Stimulated activated CD4-positive, alpha-beta T cell treated with anti-CD3 and anti-CD28 coated beads, Interleukin-12 subunit alpha, Interleukin-12 subunit beta, amount 100 ng/mL, for 4 hours (primary cell): ENCODE results near the gene DLG1.

Experiments used
- DNase-seq: peaks from one replicate; pipeline ENCODE4 v3.0.0-alpha.2; 2020

Gene DLG1

DNA sequence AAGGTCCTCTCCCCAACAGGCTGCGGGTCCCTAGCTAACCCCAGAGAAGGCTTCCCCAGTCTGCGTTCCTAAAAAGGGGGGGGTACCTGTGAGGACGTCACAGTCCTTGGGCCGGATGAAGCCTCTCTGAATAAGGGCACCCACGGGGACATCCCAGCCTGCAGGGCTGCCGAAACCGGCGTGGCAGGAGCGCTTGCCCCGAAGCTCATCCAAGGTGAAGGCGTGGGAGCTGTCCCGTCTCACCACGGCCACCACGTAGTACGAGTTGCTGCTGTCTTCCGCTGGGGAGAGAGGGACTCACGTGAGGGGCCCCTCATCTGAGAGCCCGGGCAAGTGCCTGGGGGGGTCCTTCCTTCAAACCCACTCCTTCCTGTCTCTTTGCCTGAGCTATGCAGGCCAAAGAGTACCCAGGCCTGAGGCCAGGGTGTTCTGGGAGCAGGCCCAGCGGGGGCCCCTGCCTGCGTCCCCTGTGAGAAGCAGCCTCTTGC lies 288.8 kb downstream of the DLG1 start:
- DNase-seq, result no peak

- DNase-seq, result no peak
These were observed 289.8 kb downstream of the DLG1 start for GRCh38 chr3:197008436-197009209.

DNA sequence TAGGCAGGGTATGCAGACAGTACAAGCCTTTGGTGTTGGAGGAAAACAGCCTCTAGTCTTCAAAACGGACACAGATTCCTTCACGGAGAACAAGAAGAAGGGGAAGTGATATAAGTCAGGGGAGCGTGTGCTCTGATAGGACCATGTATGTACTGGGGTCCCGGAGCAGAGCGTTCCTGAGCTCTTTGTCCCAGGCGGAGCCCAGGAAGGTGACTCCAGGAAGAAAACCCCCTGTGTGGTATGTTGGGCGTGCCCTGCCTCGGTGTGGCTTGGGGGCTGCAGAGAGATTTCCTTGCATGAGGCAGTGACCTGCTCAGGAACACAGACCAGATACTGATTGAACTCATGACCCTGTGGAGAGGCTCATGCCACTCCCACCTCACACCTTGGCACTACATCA lies 290.5 kb downstream of the DLG1 start:
- no peak for DNase-seq

GRCh38 chr3:197007296-197007940 lies 291.0 kb downstream of the DLG1 start:
- no peak for DNase-seq

- no peak for DNase-seq
These were observed 291.6 kb downstream of the DLG1 start for GRCh38 chr3:197006860-197007259.

DNA sequence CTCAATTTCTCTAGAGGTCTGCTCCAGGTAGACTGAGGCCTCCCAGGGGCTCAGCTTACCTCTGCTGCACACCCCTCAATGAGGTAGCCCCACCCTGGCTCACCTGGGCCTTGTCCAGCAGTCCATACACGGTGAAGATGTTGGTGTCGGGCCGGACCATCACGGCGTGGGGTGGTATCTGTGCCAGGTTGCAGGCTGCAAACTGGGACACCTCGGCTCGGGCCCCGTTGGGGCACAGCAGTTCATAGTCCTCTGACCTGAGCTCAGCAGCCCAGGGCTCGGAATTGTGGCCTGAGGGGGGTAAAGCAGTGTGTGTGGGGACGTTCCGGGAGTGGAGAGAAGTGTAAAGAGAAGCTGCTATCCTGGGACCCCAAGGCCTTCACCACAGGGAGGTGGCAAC lies 292.0 kb downstream of the DLG1 start:
- no peak for DNase-seq

DNA sequence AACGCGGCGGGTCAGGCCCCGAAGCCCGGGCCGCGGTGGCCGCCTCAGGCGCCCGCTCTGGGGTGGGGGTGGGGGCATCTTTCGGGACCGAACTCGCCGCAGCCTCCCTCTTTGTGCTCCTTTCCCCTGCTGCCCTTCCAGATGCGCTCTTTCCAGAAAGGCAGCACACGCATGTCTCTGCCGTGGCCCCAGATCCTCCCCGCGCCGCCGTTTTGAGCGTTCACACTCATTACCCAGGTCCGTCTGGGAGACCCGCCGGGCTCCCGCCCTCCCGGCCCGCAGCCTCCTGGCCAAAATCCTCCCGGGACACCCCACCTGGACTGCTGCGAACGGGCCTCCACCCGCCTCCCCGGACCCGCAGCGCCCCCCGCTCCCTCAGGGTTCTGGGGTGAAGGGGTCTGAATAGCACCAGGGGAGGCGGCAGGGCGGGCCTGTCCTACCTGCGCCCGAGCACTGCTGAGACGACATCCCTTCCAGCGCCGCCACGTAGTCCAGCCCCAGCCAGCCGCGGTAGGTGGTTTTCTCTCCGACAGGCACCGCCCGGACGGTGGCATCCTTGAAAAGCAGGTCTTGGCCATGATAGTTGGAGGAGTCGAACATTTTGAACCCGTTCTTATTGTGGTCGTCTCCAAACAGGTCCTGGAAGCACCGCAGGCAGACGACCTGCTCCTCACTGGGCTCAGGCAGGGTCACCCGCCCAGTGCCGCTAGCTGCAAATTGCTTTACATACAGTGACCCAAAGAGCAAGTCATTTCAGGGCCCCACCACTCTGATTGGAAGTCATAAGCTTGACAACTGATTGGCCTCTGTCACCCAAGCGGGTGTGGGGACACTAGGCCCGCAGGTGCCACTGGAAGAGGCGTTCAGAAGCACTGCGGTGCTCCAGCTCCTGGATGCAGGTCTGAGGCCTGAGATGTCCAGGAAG lies 294.7 kb downstream of the DLG1 start:
- peak; percentile 26 for DNase-seq

DNA sequence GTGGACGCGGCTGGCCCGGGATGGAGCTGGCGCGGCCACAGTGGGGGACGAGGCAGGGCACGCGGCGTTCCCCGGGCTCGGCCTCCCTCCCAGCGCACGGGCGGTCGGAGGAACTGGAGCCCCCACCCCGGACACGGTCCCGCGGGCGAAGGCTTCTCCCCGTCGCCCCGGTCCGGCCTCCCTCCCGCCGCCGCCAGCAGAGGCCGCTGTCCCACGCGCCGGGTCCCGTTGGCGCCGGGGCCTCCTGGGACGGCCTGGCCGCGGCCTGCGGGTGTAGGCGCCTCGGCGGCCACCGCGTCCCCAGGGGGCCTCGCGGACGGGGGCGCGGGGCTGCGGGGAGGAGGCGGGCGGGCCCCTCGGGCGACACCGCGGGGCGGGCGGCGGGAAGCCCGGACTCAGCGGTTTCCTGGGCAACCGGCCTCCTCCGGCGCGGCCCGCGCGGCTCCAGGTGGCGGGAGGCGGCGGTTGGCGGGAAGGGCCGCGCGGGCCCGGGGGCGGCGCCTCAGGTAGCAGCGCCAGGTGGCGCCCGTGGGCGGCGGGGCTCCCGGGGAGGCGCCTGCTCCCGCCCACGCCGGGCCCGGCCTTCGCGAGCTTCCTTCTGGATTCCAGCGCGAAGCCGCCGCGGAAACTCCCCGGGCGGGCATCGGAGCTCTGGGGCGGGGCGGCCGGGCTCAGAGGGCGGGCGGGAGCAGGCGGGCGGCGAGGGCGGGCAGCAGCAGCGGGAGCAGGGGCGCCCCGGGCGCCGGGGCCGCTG lies 295.5 kb downstream of the DLG1 start:
- DNase-seq, result peak; percentile 84

DNA sequence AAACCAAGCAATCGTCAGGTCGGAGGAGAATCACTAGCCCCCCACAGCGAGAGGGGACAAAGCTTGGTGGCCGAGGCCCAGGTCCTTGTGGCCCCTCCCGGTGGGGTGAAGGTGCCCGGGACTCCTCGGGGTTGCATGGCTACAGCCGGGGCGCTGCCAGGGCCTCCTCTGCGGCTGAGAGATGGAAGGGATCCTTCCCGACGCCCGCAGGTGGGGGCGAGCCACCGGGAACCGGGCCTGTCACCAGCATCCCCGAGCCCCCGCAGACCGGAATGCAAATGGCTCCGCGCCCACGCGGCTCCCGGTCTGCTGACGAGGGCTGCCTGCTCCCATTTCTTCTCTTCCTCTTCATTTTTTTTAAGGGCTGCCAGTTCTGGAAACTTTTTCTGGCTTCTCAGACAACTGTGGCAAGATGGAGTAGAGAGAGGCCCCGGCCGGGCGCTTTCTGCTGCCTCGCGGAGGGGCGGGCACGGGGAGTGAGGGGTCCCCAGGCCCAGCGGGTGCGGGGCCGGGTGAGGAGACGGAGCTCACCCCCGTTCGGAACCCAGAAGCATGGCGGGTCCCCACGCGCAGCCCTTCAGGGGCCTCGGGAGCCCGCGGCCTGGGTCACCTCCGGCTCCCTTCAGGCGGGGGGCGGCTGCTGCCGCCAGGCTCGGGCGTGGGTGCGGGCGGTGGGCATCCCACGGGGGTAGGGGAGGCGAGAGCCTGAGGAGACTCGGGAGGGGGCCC lies 296.3 kb downstream of the DLG1 start:
- DNase-seq, result no peak

GRCh38 chr3:197001106-197001971 lies 297.1 kb downstream of the DLG1 start:
- DNase-seq, result no peak

DNA sequence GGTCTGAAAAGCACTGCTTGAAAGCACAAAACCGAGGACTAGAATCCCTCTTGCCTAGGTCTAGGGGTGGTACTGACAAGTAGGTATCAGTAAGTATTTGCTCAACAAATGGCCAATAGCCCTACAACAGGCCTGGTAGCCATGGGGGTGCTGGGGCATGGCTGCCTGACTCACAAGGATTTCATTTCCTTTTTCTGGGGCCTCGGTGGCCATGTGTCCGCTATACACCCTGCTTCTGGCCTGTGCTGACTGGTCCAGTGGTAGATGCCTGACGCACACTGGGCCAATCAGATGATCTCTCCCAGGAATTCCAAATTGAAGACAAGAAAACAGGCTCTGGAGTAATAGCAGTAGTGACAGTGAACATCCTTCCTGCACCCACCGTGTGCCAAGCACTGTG lies 298.2 kb downstream of the DLG1 start:
- DNase-seq, result no peak

- no peak for DNase-seq
These were observed 299.2 kb downstream of the DLG1 start for GRCh38 chr3:196998966-196999760.

DNA sequence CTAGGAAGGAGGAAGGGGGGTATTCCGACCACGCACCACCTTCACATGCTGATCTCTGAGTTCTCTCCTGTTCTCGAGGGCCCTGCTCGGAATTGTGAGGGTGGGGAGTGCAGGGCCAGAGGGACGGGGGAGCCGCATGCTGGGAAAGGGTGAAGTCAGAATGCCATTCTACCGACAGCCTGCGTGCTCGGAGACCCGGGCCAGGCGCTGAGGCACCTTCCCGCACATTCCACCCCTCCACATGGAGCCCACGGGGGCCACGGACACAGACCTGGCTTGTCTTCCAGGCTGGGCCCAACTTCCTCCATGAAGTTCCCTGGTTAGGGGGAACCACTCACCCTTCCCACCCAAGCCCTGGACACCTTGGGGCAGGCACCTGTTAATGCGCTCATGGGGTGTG lies 301.1 kb downstream of the DLG1 start:
- DNase-seq, result no peak

GRCh38 chr3:196996454-196997265 lies 301.8 kb downstream of the DLG1 start:
- no peak for DNase-seq

GRCh38 chr3:196995646-196996355 lies 302.6 kb downstream of the DLG1 start:
- no peak for DNase-seq

GRCh38 chr3:196995027-196995426 lies 303.4 kb downstream of the DLG1 start:
- DNase-seq, result no peak

DNA sequence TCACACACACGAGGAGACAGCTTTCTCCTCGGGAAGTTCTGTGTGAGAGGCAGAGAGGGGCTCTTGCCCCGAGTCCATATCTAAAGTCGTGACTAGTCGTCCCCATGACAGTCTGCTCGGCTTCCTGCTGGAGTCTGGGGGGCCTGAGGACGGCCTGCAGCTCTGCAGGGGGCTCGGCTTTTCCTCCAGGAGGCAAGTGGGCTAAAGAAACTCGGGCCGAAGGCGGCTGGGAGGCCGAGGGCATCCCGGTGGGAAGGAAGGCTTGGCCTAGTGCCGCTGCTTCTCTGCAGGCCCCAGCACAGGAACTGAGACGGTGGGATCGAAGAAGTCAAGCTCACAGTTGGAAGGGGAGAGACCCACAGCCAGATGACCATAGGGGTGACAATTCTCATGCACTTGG lies 304.4 kb downstream of the DLG1 start:
- DNase-seq, result no peak
